Measurements from ENCODE around the gene DOCK6. TPM values are rescaled to one million over a fixed set of nuclear protein-coding genes. Genes with fewer than 3 reads are reported as not detected.

The DOCK6 gene
- total RNA-seq, 1 donor from 2014 or later = 43.6 TPM

- H3K4me1 Mint-ChIP-seq (ENCODE audit: unreplicated experiment) = no peaks in the 10 kb centered on the region
- no peaks in the 10 kb centered on the region for H3K27me3 Mint-ChIP-seq
- TF ChIP-seq, protein P1, sequence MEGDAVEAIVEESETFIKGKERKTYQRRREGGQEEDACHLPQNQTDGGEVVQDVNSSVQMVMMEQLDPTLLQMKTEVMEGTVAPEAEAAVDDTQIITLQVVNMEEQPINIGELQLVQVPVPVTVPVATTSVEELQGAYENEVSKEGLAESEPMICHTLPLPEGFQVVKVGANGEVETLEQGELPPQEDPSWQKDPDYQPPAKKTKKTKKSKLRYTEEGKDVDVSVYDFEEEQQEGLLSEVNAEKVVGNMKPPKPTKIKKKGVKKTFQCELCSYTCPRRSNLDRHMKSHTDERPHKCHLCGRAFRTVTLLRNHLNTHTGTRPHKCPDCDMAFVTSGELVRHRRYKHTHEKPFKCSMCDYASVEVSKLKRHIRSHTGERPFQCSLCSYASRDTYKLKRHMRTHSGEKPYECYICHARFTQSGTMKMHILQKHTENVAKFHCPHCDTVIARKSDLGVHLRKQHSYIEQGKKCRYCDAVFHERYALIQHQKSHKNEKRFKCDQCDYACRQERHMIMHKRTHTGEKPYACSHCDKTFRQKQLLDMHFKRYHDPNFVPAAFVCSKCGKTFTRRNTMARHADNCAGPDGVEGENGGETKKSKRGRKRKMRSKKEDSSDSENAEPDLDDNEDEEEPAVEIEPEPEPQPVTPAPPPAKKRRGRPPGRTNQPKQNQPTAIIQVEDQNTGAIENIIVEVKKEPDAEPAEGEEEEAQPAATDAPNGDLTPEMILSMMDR (conservative IDR thresholded peaks at IDR 0.05) = no peak
- no peak overlapping the region for H3K27ac Mint-ChIP-seq
- DNase-seq (ENCODE audit: extremely low spot score, unreplicated experiment) = no peak
- no peak overlapping the region for H3K4me3 Mint-ChIP-seq
- peaks cover under 1% of the 10 kb centered on the region for H3K9me3 Mint-ChIP-seq
- peaks cover 13% of the 10 kb centered on the region for H3K36me3 Mint-ChIP-seq
Observed at GRCh38 chr19:11226716-11227166, 35.6 kb downstream of the DOCK6 start.

- TF ChIP-seq, protein P1 (conservative IDR thresholded peaks at IDR 0.05) = no peak
- peaks cover 9% of the 10 kb centered on the region for H3K9me3 Mint-ChIP-seq
- no peaks in the 10 kb centered on the region for H3K4me1 Mint-ChIP-seq (ENCODE audit: unreplicated experiment)
- no peaks in the 10 kb centered on the region for H3K27me3 Mint-ChIP-seq
- no peak overlapping the region for H3K4me3 Mint-ChIP-seq
- H3K36me3 Mint-ChIP-seq = peaks cover 22% of the 10 kb centered on the region
- H3K27ac Mint-ChIP-seq = no peak overlapping the region
- DNase-seq (ENCODE audit: extremely low spot score, unreplicated experiment) = no peak
Observed at GRCh38 chr19:11225815-11226214, 36.5 kb downstream of the DOCK6 start.

DNA sequence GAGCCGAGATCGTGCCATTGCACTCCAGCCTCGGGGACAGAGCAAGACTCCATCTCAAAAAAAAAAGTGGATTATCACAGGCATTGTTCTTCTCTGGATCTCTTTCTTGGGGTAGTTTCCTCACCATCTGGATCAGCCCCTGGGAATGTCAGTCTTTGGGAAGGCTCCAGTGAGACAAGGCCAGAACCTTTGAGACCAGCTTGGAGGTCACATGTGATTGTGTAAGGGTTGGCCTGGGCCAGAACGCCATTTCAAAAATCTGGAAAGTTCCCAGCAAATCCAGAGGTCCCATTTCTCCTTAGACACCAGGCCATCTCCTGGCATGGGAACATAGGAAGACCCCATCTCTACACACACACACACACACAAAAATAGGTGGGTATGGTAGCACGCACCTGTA, 37.2 kb downstream of the DOCK6 start:
- no peak for DNase-seq (ENCODE audit: extremely low spot score, unreplicated experiment)
- TF ChIP-seq, protein P1 (conservative IDR thresholded peaks at IDR 0.05) = no peak
- Mint-ChIP-seq H3K36me3 (peaks cover 26% of the 10 kb centered on the region), H3K4me1 (ENCODE audit: unreplicated experiment) (no peaks in the 10 kb centered on the region), H3K27me3 (no peaks in the 10 kb centered on the region), H3K9me3 (peaks cover 9% of the 10 kb centered on the region), H3K27ac (no peak overlapping the region), H3K4me3 (no peak overlapping the region)

GRCh38 chr19:11224429-11224828, 37.9 kb downstream of the DOCK6 start:
- TF ChIP-seq, protein P1 (conservative IDR thresholded peaks at IDR 0.05) = no peak
- no peak for DNase-seq (ENCODE audit: extremely low spot score, unreplicated experiment)
- no peaks in the 10 kb centered on the region for H3K27me3 Mint-ChIP-seq
- H3K27ac Mint-ChIP-seq = no peak overlapping the region
- peaks cover 29% of the 10 kb centered on the region for H3K36me3 Mint-ChIP-seq
- H3K9me3 Mint-ChIP-seq = peaks cover 9% of the 10 kb centered on the region
- no peaks in the 10 kb centered on the region for H3K4me1 Mint-ChIP-seq (ENCODE audit: unreplicated experiment)
- H3K4me3 Mint-ChIP-seq = no peak overlapping the region

DNA sequence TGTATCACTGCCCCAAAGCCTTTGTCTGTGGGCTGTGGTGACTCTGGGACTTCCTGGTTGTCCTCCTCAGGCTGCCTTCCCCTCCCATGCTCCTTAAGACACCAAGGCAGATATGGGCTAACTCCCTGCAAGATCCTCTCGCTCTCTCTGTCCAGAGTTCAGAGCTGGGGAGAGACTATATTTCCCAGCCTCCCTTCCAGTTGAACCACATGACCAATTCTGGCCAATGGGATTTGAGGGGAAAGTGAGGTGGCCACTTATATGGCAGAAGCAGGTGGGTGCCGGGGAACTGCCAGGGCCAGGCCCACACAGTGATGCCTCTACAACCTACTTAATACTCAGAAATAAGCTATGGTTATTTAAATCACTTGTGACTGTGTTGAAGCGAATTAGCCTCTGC, 39.1 kb downstream of the DOCK6 start:
- Mint-ChIP-seq H3K9me3 (peaks cover 9% of the 10 kb centered on the region), H3K4me3 (no peak overlapping the region), H3K4me1 (ENCODE audit: unreplicated experiment) (no peaks in the 10 kb centered on the region), H3K36me3 (peaks cover 29% of the 10 kb centered on the region), H3K27ac (no peak overlapping the region), H3K27me3 (no peaks in the 10 kb centered on the region)
- TF ChIP-seq, protein P1 (conservative IDR thresholded peaks at IDR 0.05) = no peak
- no peak for DNase-seq (ENCODE audit: extremely low spot score, unreplicated experiment)

DNA sequence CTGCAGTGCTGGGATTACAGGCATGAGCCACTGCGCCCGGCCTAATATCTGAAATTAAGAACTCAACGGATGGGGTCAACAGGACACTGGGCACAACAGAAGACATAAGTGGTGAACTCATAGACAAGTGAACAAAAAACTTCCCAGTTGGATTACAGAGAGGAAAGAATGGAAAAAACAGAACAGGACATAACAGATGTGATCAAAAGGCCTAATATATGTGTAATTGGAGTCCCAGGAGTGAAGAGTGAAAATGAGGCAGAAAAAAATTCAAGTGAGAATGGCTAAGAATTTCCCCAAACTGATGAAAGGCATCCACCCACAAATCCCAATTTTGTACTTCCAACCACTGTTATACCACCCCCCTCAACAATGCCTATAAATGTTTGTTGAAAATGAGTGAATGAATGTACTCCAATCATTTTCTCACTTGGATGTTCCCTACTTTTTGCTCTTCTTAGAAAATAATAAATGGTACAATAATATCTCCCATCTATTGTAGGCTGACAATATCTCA, 41.2 kb downstream of the DOCK6 start:
- peaks cover 24% of the 10 kb centered on the region for H3K36me3 Mint-ChIP-seq
- H3K4me3 Mint-ChIP-seq = no peak overlapping the region
- H3K9me3 Mint-ChIP-seq = peaks cover 9% of the 10 kb centered on the region
- H3K27me3 Mint-ChIP-seq = no peaks in the 10 kb centered on the region
- no peak overlapping the region for H3K27ac Mint-ChIP-seq
- TF ChIP-seq, protein P1 (conservative IDR thresholded peaks at IDR 0.05) = no peak
- DNase-seq (ENCODE audit: extremely low spot score, unreplicated experiment) = no peak
- H3K4me1 Mint-ChIP-seq (ENCODE audit: unreplicated experiment) = no peaks in the 10 kb centered on the region

Measured in type B pancreatic cell (in vitro differentiated cells).